PFSK-1 (cell line): ENCODE measurements around the gene CDIPT.

Experiments
- FOXP2 ChIP-seq: optimal IDR thresholded peaks from 2 replicates; pipeline ENCODE3; 2011; ENCODE audit warnings: borderline replicate concordance, control low read depth, inconsistent platforms; ENCODE audit not compliant: insufficient read depth; ENCODE audit errors: extremely low read length, extremely low read depth
- POLR2AphosphoS5 ChIP-seq: IDR thresholded peaks from 2 replicates; pipeline ENCODE4 v1.6.1; 2012; ENCODE audit warnings: low read depth, mild to moderate bottlenecking, control low read depth, low read length, moderate library complexity
- REST ChIP-seq, 2 experiments: IDR thresholded peaks; 2 replicates each; pipeline versions ENCODE4 v1.6.1 to v1.8.0; 2011 to 2012; ENCODE audit warnings: low read depth in 2 of 2, low read length in 2 of 2, control low read depth in 1 of 2, inconsistent platforms in 1 of 2, mild to moderate bottlenecking in 1 of 2, moderate library complexity in 1 of 2; ENCODE audit not compliant: insufficient read depth in 1 of 2
- SIN3A ChIP-seq: IDR thresholded peaks from 2 replicates; pipeline ENCODE4 v1.6.1; 2012; ENCODE audit warnings: mild to moderate bottlenecking, low read length, moderate library complexity, borderline replicate concordance; ENCODE audit not compliant: insufficient read depth
- TAF1 ChIP-seq: IDR thresholded peaks from 2 replicates; pipeline ENCODE4 v1.6.1; 2012; ENCODE audit warnings: low read length, control low read depth, borderline replicate concordance; ENCODE audit not compliant: insufficient read depth

The CDIPT gene

GRCh38 chr16:29900102-29900887 is 37.3 kb upstream of the CDIPT start, which contains the start of gene ASPHD1:
TSS of gene ASPHD1 (plus strand) at chr16:29900488. CDS start at chr16:29900972, 484 bp downstream.
- TF ChIP-seq REST (IDR thresholded peaks at IDR 0.05; ENCODE audit: insufficient read depth in 1 of 2, low read depth in 2 of 2, low read length in 2 of 2) (no peak), FOXP2 (peak; percentile 26), SIN3A (no peak)

GRCh38 chr16:29899516-29900101 is 36.6 kb upstream of the CDIPT start, which contains the start of gene SEZ6L2:
TSS of gene SEZ6L2 (minus strand) at chr16:29899550. CDS start at chr16:29899019, 531 bp downstream.
- TF ChIP-seq POLR2AphosphoS5, result peak; percentile 50; the same call in 1 of the 2 replicates
- peak; percentile 93 to 95 for TF ChIP-seq REST (IDR thresholded peaks at IDR 0.05; ENCODE audit: insufficient read depth in 1 of 2, low read depth in 2 of 2, low read length in 2 of 2)
- TF ChIP-seq SIN3A, result peak; percentile 94; the same call in 1 of the 2 replicates
- TF ChIP-seq FOXP2, result no peak
- no peak for TF ChIP-seq TAF1

DNA sequence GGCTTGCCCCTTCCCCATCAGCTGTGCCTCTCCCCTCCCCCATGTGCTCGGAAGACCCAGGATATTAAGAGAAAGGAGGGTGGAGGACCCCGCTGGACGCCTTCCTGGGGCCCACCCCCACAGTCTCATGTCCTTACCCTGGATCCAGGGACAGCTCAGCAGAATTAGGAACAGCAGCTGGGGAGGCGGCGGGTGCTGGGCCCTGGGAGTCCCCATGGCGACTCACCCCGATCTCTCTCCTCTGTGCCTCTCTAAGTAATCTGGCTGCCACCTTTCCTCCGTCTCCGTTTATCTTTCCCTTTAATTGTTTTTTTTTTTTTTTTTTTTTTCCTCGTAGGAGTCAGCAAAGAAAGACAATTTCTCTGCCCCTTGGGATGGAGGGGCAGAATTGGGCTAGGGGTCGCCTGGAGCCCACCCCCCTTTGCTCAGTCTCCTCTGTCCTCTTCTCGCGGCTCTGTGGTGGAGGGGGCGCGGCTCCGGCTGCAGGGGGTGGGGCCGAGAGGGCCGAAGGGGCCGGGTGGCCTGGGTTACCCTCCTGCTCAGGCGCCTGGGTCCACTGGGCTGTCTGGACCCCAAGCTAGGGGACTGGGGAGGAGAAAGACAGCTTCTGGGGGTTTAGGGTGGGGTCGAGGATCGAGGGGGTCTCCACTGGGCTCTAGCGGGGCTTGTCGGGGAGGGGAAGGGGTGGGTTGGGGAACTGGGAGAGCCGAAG is 35.9 kb upstream of the CDIPT start:
- TF ChIP-seq SIN3A (no peak), FOXP2 (no peak), REST (IDR thresholded peaks at IDR 0.05; ENCODE audit: insufficient read depth in 1 of 2, low read depth in 2 of 2, low read length in 2 of 2) (no peak), POLR2AphosphoS5 (no peak), TAF1 (no peak)

GRCh38 chr16:29898135-29898803 is 35.2 kb upstream of the CDIPT start:
- TF ChIP-seq REST (IDR thresholded peaks at IDR 0.05; ENCODE audit: insufficient read depth in 1 of 2, low read depth in 2 of 2, low read length in 2 of 2) (peak; percentile 71 to 89; a peak in 3 of 4 replicates), SIN3A (no peak), TAF1 (no peak)
